Sigmoid colon (tissue), 7 donors: ENCODE results near the gene ACVR2A. TPM values are rescaled to one million over a fixed set of nuclear protein-coding genes. Genes with fewer than 3 reads are reported as not detected.

ENCODE experiments used
- DNase-seq: peaks from one replicate; pipeline ENCODE4 v3.0.0-alpha.2; 2019
- H3K27ac ChIP-seq, 4 donors: fragments of 200-600 bp; sonication (generic); one replicate each; pipeline ENCODE4 v1.5.1; 2016 to 2019; ENCODE audit warnings: mild to moderate bottlenecking in 1 of 4
- H3K27me3 ChIP-seq, 3 donors: fragments of 200-600 bp; sonication (generic); one replicate each; pipeline ENCODE4 v1.5.1; 2019; ENCODE audit warnings: mild to moderate bottlenecking in 1 of 3
- H3K36me3 ChIP-seq, 4 donors: fragments of 200-600 bp; sonication (generic); one replicate each; pipeline ENCODE4 v1.5.1; 2016 to 2019
- H3K4me1 ChIP-seq, 4 donors: fragments of 200-600 bp; sonication (generic); one replicate each; pipeline ENCODE4 v1.5.1; 2017 to 2019
- H3K4me3 ChIP-seq, 4 donors: fragments of 200-600 bp; sonication (generic); one replicate each; pipeline ENCODE4 v1.5.1; 2017 to 2019; ENCODE audit warnings: mild to moderate bottlenecking in 2 of 4, moderate library complexity in 1 of 4
- H3K9me3 ChIP-seq, 4 donors: fragments of 200-600 bp in 3 of 4; sonication (generic) in 3 of 4; one replicate each; pipeline versions ENCODE4 v1.5.1 to v1.6.1; 2013 to 2019
- CTCF ChIP-seq, 4 experiments: fragments of 450-650 bp in 3 of 4; fragments of 200-600 bp in 1 of 4; IDR thresholded peaks; one replicate each; pipeline ENCODE4 v1.5.1; 2016 to 2019; ENCODE audit warnings: antibody characterized with exemption in 4 of 4, mild to moderate bottlenecking in 3 of 4, moderate library complexity in 2 of 4
- EP300 ChIP-seq, 4 donors: sonication (generic); formaldehyde crosslinking; IDR thresholded peaks; one replicate each; pipeline ENCODE4 v1.6.1; 2017; ENCODE audit warnings: antibody characterized with exemption in 4 of 4
- POLR2A ChIP-seq, 2 donors: fragments of 450-650 bp; IDR thresholded peaks; one replicate each; pipeline ENCODE4 v1.6.1; 2016; ENCODE audit warnings: antibody characterized with exemption in 2 of 2, mild to moderate bottlenecking in 2 of 2, moderate library complexity in 2 of 2
- POLR2AphosphoS5 ChIP-seq, 4 donors: sonication (generic); formaldehyde crosslinking; IDR thresholded peaks; one replicate each; pipeline ENCODE4 v1.6.1; 2017; ENCODE audit warnings: antibody characterized with exemption in 4 of 4
- WGBS, 2 donors: extraction: QIAGEN DNeasy Blood & Tissue Kit; methylation state at CpG; one replicate each; pipeline ENCODE4 v1.1.7; 2013; 5-methylcytosine and 5-hydroxymethylcytosine counted together
- intact Hi-C: fragments of 100-400 bp; cut with DNase I; formaldehyde crosslinking; loops from one replicate; pipeline ENCODE4 v1.15.1; 2023
- polyA plus RNA-seq, 3 donors: library from polyadenylated mRNA; stranded (reverse); fragments of 200-250 nt; gene quantifications; one replicate each; pipeline ENCODE4 v1.2.3, GENCODE V29; 2013
- total RNA-seq, 4 donors: library from RNA; depleted of rRNA; stranded (reverse); fragments of >200 nt; gene quantifications; one replicate each; pipeline ENCODE4 v1.1.0, GENCODE V29; 2016
- donor health status: healthy with polysubstance abuse.
- donor health status: Bipolar disorder and iron deficiency.
- donor health status: healthy.

Gene ACVR2A
- total and polyA plus RNA-seq, 7 donors, result 2.1 to 54.4 (median 28.2) TPM

GRCh38 chr2:147867050-147867449, 22.2 kb downstream of the ACVR2A start:
- no peaks in the 10 kb centered on the region for H3K27me3 ChIP-seq
- intact Hi-C loops, result no loop called here
- no peaks in the 10 kb centered on the region for H3K9me3 ChIP-seq
- H3K27ac ChIP-seq, result no peak overlapping the region
- 56 to 90% methylated on average over 2 of the region's 2 CpGs for WGBS, 2 donors
- no peak overlapping the region for H3K4me3 ChIP-seq
- TF ChIP-seq POLR2AphosphoS5 (IDR thresholded peaks at IDR 0.05), result no peak
- no peak for TF ChIP-seq EP300 (IDR thresholded peaks at IDR 0.05)
- no peak for TF ChIP-seq POLR2A (IDR thresholded peaks at IDR 0.05)
- no peak for TF ChIP-seq CTCF (IDR thresholded peaks at IDR 0.05)
- no peak for DNase-seq
- peaks cover 0 to 25% (median 10%) of the 10 kb centered on the region in 4 donors for H3K4me1 ChIP-seq
- no peaks in the 10 kb centered on the region for H3K36me3 ChIP-seq

GRCh38 chr2:147869934-147870333, 25.1 kb downstream of the ACVR2A start:
- no peak for DNase-seq
- no peak overlapping the region for H3K27ac ChIP-seq
- H3K4me3 ChIP-seq, result no peak overlapping the region
- H3K36me3 ChIP-seq, result no peaks in the 10 kb centered on the region
- H3K9me3 ChIP-seq, result no peaks in the 10 kb centered on the region
- peaks cover 0 to 12% (median 8%) of the 10 kb centered on the region in 4 donors for H3K4me1 ChIP-seq
- H3K27me3 ChIP-seq, result no peaks in the 10 kb centered on the region
- intact Hi-C loops, result no loop called here
- WGBS, 2 donors, result 83 to 92% methylated on average over 2 of the region's 2 CpGs
- TF ChIP-seq CTCF (IDR thresholded peaks at IDR 0.05) (no peak), EP300 (IDR thresholded peaks at IDR 0.05) (no peak), POLR2AphosphoS5 (IDR thresholded peaks at IDR 0.05) (no peak), POLR2A (IDR thresholded peaks at IDR 0.05) (no peak)

GRCh38 chr2:147872967-147873366, 28.1 kb downstream of the ACVR2A start:
- Histone ChIP-seq H3K4me3 (no peak overlapping the region), H3K27ac (no peak overlapping the region), H3K9me3 (no peaks in the 10 kb centered on the region), H3K27me3 (no peaks in the 10 kb centered on the region), H3K36me3 (no peaks in the 10 kb centered on the region), H3K4me1 (peaks cover 0 to 39% (median 29%) of the 10 kb centered on the region in 4 donors)
- intact Hi-C loops, result no loop called here
- no peak for TF ChIP-seq EP300 (IDR thresholded peaks at IDR 0.05)
- TF ChIP-seq CTCF (IDR thresholded peaks at IDR 0.05), result no peak
- no peak for TF ChIP-seq POLR2AphosphoS5 (IDR thresholded peaks at IDR 0.05)
- TF ChIP-seq POLR2A (IDR thresholded peaks at IDR 0.05), result no peak
- DNase-seq, result no peak

- intact Hi-C loops, result no loop called here
- peaks cover 0 to 45% (median 30%) of the 10 kb centered on the region in 4 donors for H3K4me1 ChIP-seq
- no peak overlapping the region for H3K27ac ChIP-seq
- no peak overlapping the region for H3K4me3 ChIP-seq
- 29 to 70% methylated on average over 1 of the region's 1 CpG for WGBS, 2 donors
- DNase-seq, result no peak
- H3K9me3 ChIP-seq, result no peaks in the 10 kb centered on the region
- H3K27me3 ChIP-seq, result no peaks in the 10 kb centered on the region
- TF ChIP-seq POLR2AphosphoS5 (IDR thresholded peaks at IDR 0.05) (no peak), EP300 (IDR thresholded peaks at IDR 0.05) (no peak), POLR2A (IDR thresholded peaks at IDR 0.05) (no peak), CTCF (IDR thresholded peaks at IDR 0.05) (no peak)
- H3K36me3 ChIP-seq, result no peaks in the 10 kb centered on the region
Observed at GRCh38 chr2:147873859-147874483, 29.1 kb downstream of the ACVR2A start.

- intact Hi-C loops, result no loop called here
- TF ChIP-seq CTCF (IDR thresholded peaks at IDR 0.05) (no peak), POLR2A (IDR thresholded peaks at IDR 0.05) (no peak), POLR2AphosphoS5 (IDR thresholded peaks at IDR 0.05) (no peak), EP300 (IDR thresholded peaks at IDR 0.05) (no peak)
Observed at GRCh38 chr2:147879846-147880245, 35.0 kb downstream of the ACVR2A start.

More at GRCh38 chr2:147879846-147880245, 35.0 kb downstream of the ACVR2A start:
- Histone ChIP-seq H3K36me3 (no peaks in the 10 kb centered on the region), H3K27ac (no peak overlapping the region), H3K4me3 (no peak overlapping the region), H3K27me3 (no peaks in the 10 kb centered on the region), H3K9me3 (no peaks in the 10 kb centered on the region), H3K4me1 (peaks cover 0 to 73% (median 40%) of the 10 kb centered on the region in 4 donors)
- no peak for DNase-seq
